ENCODE results near the gene COL4A3. TPM values are rescaled to one million over a fixed set of nuclear protein-coding genes. Genes with fewer than 3 reads are reported as not detected.

COL4A3 gene
- total RNA-seq, 1 donor from 2014 or later, result 33.6 TPM

DNA sequence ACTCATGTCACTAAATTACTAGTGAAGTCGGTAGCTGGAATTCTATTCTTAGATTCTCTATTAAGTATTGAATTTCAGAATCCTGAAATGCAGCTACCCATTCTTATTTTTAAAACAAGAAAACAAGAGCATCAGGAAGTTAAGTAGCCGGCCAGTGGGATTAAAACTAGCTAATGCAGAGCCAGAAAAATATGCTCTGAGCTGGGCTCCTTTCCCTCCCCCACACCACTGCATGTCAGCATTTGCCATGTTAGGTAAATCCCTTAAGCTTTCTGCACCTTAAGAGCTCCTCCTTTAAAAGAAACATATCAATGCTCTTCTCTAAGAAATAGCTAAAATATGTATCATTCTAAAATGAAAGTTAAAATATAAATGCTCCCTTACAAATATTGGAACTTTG lies 88.4 kb downstream of the COL4A3 start:
- no peak overlapping the region for H3K27ac ChIP-seq
- no peaks in the 10 kb centered on the region for H3K4me1 ChIP-seq
- H3K36me3 ChIP-seq, result peaks cover 8% of the 10 kb centered on the region
- intact Hi-C loops (cut with DNase I), result no loop called here
- no peak overlapping the region for H3K4me3 ChIP-seq
- ATAC-seq, result no peak
- TF ChIP-seq, protein P1, sequence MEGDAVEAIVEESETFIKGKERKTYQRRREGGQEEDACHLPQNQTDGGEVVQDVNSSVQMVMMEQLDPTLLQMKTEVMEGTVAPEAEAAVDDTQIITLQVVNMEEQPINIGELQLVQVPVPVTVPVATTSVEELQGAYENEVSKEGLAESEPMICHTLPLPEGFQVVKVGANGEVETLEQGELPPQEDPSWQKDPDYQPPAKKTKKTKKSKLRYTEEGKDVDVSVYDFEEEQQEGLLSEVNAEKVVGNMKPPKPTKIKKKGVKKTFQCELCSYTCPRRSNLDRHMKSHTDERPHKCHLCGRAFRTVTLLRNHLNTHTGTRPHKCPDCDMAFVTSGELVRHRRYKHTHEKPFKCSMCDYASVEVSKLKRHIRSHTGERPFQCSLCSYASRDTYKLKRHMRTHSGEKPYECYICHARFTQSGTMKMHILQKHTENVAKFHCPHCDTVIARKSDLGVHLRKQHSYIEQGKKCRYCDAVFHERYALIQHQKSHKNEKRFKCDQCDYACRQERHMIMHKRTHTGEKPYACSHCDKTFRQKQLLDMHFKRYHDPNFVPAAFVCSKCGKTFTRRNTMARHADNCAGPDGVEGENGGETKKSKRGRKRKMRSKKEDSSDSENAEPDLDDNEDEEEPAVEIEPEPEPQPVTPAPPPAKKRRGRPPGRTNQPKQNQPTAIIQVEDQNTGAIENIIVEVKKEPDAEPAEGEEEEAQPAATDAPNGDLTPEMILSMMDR (IDR thresholded peaks at IDR 0.05), result no peak
- no peaks in the 10 kb centered on the region for H3K27me3 ChIP-seq (ENCODE audit: low read depth)
- DNase-seq, result no peak
- no peaks in the 10 kb centered on the region for H3K9me3 ChIP-seq

DNA sequence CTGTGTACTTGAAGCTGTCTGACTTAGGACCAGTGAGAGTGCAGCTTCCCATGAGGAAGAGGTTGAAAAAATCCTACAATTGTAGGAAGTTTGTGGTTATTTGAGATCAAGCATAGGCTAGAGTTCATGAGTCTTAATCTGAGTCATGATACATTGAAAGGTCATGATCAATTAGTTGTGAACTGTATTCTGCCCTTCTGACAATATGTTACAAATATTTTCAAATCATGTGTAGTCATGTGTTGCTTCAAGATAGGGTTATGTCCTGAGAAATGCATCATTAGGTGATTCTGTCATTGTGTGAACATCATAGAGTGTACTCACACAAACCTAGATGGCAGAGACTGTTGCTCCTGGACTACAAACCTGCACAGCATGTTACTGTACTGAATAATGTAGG lies 92.2 kb downstream of the COL4A3 start:
- TF ChIP-seq, protein P1 (IDR thresholded peaks at IDR 0.05), result no peak
- no peaks in the 10 kb centered on the region for H3K4me1 ChIP-seq
- H3K27ac ChIP-seq, result no peak overlapping the region
- no peaks in the 10 kb centered on the region for H3K9me3 ChIP-seq
- H3K4me3 ChIP-seq, result no peak overlapping the region
- H3K36me3 ChIP-seq, result peaks cover 6% of the 10 kb centered on the region
- no peak for DNase-seq
- H3K27me3 ChIP-seq (ENCODE audit: low read depth), result no peaks in the 10 kb centered on the region
- intact Hi-C loops (cut with DNase I), result no loop called here
- ATAC-seq, result no peak

DNA sequence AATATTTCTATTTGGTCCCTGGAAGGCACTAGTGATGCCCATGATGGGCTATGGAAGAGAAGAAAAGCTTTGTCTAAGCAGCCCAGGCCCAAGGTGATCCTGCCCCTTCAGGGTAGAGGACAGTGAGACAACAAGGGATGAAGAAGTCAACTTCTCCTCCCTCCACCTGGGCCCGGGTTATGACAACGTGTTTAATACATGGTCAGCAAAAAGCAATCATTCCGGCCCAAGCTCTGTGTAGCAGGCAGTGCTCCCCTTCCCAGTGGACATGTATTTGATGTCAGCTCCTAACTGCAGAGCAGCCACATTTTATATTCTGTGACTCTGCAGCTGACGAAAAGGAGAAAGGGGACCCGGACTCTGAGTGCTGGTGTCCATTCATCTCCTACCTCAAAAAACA lies 93.4 kb downstream of the COL4A3 start:
- no peak for DNase-seq
- no peaks in the 10 kb centered on the region for H3K9me3 ChIP-seq
- no peak overlapping the region for H3K27ac ChIP-seq
- intact Hi-C loops (cut with DNase I), result no loop called here
- TF ChIP-seq, protein P1 (IDR thresholded peaks at IDR 0.05), result no peak
- no peak for ATAC-seq
- H3K4me1 ChIP-seq, result no peaks in the 10 kb centered on the region
- H3K27me3 ChIP-seq (ENCODE audit: low read depth), result no peaks in the 10 kb centered on the region
- H3K36me3 ChIP-seq, result peaks cover 4% of the 10 kb centered on the region
- no peak overlapping the region for H3K4me3 ChIP-seq

DNA sequence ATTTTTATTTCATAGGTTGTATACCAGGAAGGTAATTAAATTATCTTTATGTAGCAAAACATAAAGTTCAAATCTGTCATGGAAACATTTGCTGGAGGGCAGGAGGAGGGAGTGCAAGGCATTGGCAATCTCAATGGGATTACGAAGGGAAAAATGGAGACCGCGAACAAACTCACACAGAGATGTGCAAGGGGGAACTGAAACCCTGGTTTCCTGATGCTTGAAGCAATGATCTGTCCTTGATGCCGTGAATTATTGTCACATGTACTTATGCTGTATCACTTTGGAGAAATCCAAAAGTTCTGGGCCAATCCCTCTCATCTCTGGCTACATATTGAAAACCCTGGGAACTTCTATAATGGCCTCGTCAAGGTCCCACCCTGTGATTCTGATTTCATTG lies 95.6 kb downstream of the COL4A3 start:
- intact Hi-C loops (cut with DNase I), result no loop called here
- Histone ChIP-seq H3K4me1 (no peaks in the 10 kb centered on the region), H3K9me3 (no peaks in the 10 kb centered on the region), H3K4me3 (no peak overlapping the region), H3K27ac (no peak overlapping the region), H3K36me3 (peaks cover under 1% of the 10 kb centered on the region), H3K27me3 (ENCODE audit: low read depth) (no peaks in the 10 kb centered on the region)
- no peak for DNase-seq
- TF ChIP-seq, protein P1 (IDR thresholded peaks at IDR 0.05), result no peak
- no peak for ATAC-seq

DNA sequence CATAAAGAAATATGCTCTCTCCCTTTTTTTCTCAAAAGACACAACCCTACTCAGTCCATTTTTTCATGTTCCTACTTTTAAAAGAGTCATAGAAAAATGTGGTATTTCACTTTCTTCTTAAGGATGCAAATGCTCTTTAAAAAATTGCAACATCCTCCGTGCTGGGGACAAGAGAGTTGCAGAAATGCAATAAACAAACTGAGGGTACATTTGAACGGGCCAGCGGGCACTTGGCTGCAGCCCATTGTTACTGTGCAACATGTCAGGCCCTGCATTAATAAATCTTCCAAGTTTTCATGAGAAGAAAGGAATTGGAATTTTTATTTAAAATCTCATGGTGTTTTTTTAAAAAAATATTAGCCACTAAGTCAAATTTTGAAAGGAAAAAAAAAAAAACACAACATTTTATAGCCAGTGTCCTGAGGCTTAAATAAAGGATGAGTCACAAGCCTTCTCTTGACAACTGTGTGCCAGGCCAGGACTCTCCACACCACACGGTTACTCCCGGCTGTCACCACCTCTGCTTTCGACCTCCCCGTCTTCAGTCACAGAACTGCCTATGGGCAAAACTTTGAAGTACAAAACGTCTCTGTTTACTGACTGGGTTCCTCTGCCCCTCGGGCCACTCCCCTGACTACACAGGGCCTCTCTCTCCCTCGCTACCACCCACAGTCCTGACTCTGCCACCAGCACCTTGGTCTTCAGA lies 103.1 kb downstream of the COL4A3 start:
- no peak overlapping the region for H3K4me3 ChIP-seq
- no peak overlapping the region for H3K27ac ChIP-seq
- H3K36me3 ChIP-seq, result no peaks in the 10 kb centered on the region
- TF ChIP-seq, protein P1 (IDR thresholded peaks at IDR 0.05), result no peak
- ATAC-seq (no peak), DNase-seq (no peak)
- intact Hi-C loops (cut with DNase I), result no loop called here
- no peaks in the 10 kb centered on the region for H3K9me3 ChIP-seq
- no peaks in the 10 kb centered on the region for H3K27me3 ChIP-seq (ENCODE audit: low read depth)
- no peaks in the 10 kb centered on the region for H3K4me1 ChIP-seq

Data from lower lobe of right lung (tissue), 2 donors.